ENCODE data around the gene DLG4.
"Not testable (repeated sequence)": the region's sequence is repeated elsewhere in the genome, so short reads cannot be mapped to it uniquely, and the experiment has no call there.

DLG4 gene

GRCh38 chr17:7183433-7184090 is 36.1 kb downstream of the DLG4 start:
- no peak for DNase-seq (ENCODE audit: low spot score)

DNA sequence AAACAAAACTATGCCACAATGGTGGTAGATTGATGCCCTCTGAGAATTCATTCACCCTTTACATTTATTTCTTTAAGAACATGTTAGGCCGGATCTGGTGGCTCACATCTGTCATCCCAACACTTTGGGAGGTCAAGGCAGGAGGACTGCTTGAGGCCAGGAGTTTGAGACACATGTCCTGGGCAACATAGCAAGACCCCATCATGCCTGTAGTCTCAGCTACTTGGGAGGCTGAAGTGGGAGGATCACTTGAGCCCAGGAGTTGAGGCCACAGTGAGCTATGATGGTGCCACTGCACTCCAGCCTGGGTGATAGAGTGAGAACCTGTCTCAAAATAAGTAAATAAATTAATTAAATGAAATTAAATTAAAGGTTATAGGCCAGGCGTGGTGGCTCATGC is 37.5 kb downstream of the DLG4 start:
- DNase-seq (ENCODE audit: low spot score): not testable (repeated sequence)

DNA sequence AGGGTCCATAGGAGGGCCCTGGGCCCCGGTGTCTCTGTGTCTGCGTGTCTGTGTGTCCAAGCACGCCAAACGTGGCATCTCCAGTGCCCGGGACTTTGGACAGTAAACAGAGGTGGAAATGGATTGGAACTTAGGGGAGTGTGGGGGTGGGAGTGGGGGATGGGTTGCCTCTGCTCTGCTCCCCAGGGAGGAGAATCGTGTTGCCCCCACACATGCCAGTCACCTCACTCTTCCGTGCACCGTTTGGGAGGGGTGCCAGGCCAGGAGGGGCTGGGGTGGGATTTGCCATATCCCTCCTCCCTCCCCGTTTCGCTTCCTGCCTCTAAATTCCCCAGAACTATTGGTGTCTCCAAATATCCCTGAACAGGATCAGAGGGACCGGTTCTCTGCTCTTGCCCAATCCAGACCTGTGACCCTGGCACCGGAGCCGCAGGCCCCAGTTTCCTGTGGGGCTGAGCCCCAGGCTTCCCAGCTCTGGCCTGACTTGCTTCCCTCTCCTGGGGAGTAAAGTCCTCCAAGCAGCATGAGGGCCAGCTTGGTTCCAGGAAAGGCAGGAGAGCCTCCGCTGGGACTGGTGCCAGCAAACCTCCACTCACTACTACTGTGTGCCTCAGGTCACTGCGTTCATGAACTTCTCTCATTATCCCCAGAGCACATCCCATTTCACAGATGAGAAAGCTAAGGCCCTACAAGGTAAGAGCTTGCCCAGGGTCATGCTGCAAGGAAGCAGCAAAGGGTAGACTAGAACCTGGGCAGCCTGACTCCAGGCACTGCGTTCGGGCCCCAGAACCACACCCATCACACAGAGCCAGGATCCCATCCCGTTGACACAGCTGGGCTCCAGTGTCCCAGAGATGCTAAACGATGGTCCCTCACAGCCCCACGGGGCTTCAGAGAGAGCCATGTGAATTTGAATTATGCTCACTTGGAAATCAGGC is 40.0 kb downstream of the DLG4 start, which contains the start of gene ASGR1:
ASGR1 (minus strand) TSS at position 54 of the 938 bp plus-strand sequence. CDS start 807 bp downstream, outside the sequence.
- no peak for DNase-seq (ENCODE audit: low spot score)

- DNase-seq (ENCODE audit: low spot score): no peak
These were observed 40.7 kb downstream of the DLG4 start for GRCh38 chr17:7178973-7179316.

DNA sequence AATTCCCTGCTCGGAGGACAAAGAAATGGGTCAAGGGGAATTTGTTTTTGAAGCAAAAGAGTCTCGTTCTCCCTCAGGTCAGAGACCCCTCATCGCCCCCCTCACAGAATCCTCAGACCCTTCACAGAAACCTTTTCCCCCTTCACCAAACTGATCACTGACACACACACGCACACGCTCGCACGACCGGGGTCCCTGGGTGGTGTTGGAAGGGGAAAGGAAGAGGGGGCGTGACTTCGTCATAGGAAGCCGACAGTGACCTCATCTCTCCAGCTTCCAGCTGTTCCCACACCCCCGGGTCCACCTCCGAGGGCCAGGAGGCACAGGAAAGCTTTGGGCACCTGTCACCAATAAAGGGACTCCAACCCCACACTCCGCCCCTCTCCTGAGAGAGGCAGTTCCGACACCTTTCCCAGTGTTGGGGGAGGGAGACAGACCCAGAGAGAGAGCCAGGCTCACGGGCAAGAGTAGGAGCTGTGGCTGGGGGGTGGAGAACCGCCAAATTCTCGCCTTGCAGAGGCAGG is 41.6 kb downstream of the DLG4 start:
- no peak for DNase-seq (ENCODE audit: low spot score)

- DNase-seq (ENCODE audit: low spot score): peak; percentile 72
These were observed 42.3 kb downstream of the DLG4 start for GRCh38 chr17:7177191-7177953.

- no peak for DNase-seq (ENCODE audit: low spot score)
These were observed 42.8 kb downstream of the DLG4 start for GRCh38 chr17:7176841-7177190.

- DNase-seq (ENCODE audit: low spot score): no peak
These were observed 43.4 kb downstream of the DLG4 start for GRCh38 chr17:7176107-7176840.

DNA sequence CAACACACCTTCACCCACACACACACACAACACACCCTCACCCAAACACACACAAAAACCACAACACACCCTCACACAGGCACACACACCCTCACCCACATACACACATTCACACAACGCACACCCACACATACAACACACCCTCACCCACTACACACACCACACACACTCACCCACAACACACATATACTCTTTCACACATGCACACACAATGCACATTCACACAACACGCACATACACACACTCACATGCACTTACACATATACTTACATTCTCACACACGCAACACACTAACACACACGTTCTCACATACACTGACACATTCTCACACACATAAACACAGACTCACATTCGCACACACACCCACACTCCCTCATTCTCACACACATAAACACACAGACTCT is 44.3 kb downstream of the DLG4 start:
- no peak for DNase-seq (ENCODE audit: low spot score)

GRCh38 chr17:7174603-7175326 is 44.9 kb downstream of the DLG4 start:
- DNase-seq (ENCODE audit: low spot score): no peak

DNA sequence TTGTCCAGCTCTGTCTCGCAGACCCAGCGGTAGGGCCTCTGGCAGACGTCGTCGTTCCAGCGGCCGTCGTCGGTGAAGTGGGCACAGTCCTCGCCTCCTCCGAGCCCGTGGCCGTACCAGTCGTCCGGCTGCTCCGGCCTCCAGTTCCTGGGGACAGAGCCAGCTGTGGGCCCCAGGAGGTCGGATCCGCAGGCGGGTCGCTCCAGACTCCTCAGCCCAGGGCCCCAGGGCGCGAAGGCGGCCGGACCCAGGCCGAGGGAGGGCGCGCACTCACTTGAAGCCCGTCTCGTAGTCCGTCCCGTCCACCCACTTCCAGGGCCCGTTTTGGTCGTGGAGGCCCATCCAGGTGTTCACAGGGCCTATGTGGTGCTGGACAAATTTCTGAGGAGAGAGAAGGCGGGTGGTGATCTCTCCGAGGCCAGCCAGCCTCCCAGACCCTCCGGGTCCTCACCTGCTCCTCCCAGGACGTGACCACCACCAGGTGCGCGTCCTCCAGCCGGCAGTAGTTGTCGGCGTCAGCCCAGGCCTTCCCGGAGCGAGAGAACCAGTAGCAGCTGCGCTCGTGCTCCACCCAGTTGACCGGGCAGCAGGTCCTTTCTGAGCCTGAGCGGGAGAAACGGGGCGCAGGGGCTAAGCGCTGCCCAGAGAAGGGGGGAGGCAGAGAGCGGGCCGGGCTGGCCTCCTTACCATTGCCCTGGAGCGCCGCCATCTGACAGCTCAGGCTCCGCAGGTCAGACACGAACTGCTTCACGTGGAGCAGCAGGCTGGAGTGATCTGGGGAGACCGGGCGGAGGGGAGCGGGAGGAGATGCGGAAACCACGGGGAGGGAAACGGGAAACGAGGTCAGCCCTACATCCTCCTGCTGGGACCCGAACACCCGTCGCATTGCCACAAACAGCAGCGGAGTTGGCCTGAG is 45.7 kb downstream of the DLG4 start:
- DNase-seq (ENCODE audit: low spot score): peak; percentile 37

DNA sequence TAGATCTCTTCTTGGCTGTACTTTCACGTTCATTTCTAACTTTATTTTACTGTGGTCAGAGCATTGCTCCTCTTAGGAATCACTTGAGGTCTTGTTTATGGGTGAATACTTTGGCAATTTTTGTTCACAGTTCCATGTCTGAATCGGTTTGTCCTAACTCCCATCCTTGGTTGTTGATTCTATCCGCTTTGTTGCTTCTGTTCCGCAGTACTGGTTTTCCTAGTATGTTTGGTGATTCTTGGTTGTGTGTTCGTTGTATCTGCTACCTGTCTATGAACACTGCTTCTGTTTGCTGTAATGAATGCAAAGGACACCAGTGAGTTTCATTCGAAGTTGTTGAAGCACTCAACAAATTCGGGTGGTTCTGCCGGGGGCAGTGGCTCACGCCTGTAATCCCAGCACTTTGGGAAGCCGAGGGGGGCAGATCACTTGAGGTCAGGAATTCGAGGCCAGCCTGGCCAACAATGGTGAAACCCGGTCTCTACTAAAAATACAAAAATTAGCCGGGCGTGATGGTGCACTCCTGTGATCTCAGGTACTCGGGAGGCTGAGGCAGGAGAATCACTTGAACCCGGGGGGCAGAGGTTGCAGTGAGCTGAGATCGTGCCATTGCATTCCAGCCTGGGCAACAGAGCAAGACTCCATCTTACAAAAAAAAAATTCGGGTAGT is 47.0 kb downstream of the DLG4 start:
- not testable (repeated sequence) for DNase-seq (ENCODE audit: low spot score)

GRCh38 chr17:7169565-7169908 is 50.1 kb downstream of the DLG4 start:
- not testable (repeated sequence) for DNase-seq (ENCODE audit: low spot score)

- DNase-seq (ENCODE audit: low spot score): not testable (repeated sequence)
These were observed 50.6 kb downstream of the DLG4 start for GRCh38 chr17:7168841-7169564.

DNA sequence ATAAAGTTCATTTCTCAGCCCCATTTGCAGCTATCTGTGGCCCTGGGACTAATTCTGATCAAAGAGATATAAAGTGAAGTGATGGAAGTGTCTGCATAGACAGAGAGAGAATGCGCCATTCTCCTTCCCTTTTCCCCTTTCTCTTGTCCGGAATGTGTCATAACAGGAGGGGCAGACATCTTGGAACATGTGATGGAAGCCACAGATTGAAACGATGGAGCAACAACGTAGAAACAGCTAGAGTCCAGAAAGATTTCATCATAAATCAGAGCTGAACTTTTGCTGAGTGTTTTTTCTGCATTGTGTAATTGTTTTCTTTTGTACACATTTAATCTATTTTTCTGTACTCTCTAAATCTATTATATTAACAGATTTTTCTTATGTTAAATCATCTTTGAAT is 51.8 kb downstream of the DLG4 start:
- no peak for DNase-seq (ENCODE audit: low spot score)

GRCh38 chr17:7166873-7167272 is 52.8 kb downstream of the DLG4 start:
- DNase-seq (ENCODE audit: low spot score): no peak

DNA sequence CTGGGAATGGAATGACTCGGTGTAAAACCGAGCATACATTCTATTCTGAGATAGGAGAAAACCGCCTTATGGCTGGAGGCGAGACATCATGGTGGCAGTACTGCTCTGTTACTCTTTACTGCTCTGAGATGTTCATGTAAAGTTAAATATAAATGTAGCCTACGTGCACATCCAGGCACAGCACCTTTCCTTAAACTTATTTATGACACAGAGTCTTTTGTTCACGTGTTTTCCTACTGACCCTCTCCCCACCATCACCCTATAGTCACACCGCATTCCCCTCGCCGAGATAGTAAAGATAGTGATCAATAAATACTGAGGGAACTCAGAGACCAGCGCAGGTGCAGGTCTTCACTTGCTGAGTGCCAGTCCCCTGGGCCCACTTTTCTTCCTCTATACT is 60.1 kb downstream of the DLG4 start:
- not testable (repeated sequence) for DNase-seq (ENCODE audit: low spot score)

DNA sequence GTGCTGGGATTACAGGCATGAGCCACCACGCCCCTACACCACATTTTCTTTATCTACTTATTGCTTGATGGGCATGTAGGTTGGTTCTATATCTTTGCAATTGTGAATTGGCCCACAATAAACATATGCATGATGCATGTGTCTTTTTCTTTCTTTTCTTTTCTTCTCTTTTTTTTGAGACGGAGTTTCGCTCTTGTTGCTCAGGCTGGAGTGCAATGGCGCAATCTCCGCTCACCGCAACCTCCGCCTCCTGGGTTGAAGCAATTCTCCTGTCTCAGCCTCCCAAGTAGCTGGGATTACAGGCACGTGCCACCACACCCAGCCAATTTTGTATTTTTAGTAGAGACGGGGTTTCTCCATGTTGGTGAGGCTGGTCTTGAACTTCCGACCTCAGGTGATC is 61.2 kb downstream of the DLG4 start:
- not testable (repeated sequence) for DNase-seq (ENCODE audit: low spot score)

Measured in CD4-positive, alpha-beta T cell treated with Interleukin-2 at 100 ng/mL for 4 hours (primary cell).